ENCODE data around the gene ACVR2B. TPM values are rescaled to one million over a fixed set of nuclear protein-coding genes. Genes with fewer than 3 reads are reported as not detected.
A peak's percentile ranks its signal among the peaks of the same experiment; 100 is the strongest.
"Not testable (repeated sequence)": the region's sequence is repeated elsewhere in the genome, so short reads cannot be mapped to it uniquely, and the experiment has no call there.

ACVR2B gene
- total and polyA plus RNA-seq, 2 of the 13 experiments (the other 11 are each of a cell fraction or from before 2014, with no cell fraction given), result 10.0 to 12.7 TPM

DNA sequence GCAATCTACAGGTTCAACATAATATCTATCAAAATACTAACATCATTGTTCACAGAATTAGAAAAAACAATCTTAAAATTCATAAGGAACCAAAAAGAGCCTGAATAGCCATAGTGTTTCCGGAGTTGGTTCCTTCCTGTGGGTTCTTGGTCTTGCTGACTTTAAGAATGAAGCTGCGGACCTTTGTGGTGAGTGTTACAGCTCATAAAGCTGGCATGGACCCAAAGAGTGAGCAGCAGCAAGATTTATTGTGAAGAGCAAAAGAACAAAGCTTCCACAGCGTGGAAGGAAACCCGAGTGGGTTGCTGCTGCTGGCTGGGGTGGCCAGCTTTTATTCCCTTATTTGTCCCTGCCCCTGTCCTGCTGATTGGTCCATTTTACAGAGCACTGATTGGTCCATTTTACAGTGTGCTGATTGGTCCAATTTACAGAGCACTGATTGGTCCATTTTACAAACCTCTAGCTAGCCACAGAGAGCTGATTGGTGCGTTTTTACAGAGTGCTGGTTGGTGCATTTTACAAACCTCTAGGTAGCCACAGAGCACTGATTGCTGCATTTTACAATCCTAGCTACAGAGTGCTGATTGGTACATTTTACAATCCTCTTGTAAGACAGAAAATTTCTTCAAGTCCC is 15.1 kb upstream of the ACVR2B start:
- not testable (repeated sequence) for FAIRE-seq

GRCh38 chr3:38443205-38443604 is 10.5 kb upstream of the ACVR2B start:
- H3K27me3 ChIP-seq (ENCODE audit: control insufficient read depth in 1 of 2, insufficient read depth in 2 of 2, low read length in 2 of 2); ATAC-seq; BruUV-seq (replicated peaks); H3K36me3 ChIP-seq (replicated peaks in 1 of 2; ENCODE audit: control insufficient read depth in 1 of 2, insufficient read depth in 2 of 2, low read length in 2 of 2); intact Hi-C loops (cut with micrococcal nuclease; ENCODE audit: unreplicated experiment); FAIRE-seq; DNase-seq (ENCODE audit: low spot score); H3K9ac ChIP-seq (ENCODE audit: insufficient read depth, low read depth, low read length); CTCF ChIA-PET (ENCODE audit: low intra/inter-chr PET ratio, low total read pairs); H4K20me1 ChIP-seq (ENCODE audit: insufficient read depth, low read length); in situ Hi-C loops (cut with HindIII; ENCODE audit: extremely low pct_ligation_motif_present, low pct_unique_long_range_greater_than_20kb); H3K4me3 ChIP-seq (replicated peaks in 1 of 3; ENCODE audit: insufficient read depth in 1 of 3, low read depth in 2 of 3, low read length in 3 of 3); POLR2A ChIA-PET; H2AFZ ChIP-seq (ENCODE audit: low read length); H3K79me2 ChIP-seq (ENCODE audit: insufficient read depth, low read length); H3K27ac ChIP-seq (ENCODE audit: extremely low read length, insufficient read depth, low read length); H3K4me1 ChIP-seq (ENCODE audit: insufficient read depth, low read length); TF ChIP-seq SOX6 (IDR thresholded peaks at IDR 0.05): not testable (repeated sequence)
- H3K4me2 ChIP-seq (ENCODE audit: low read depth, low read length), result peak overlapping the region; percentile 7; the same call in 1 of the 2 replicates
- H3K9me3 ChIP-seq (ENCODE audit: low read length), result peaks cover 12% of the 10 kb centered on the region
- peak; percentile 32; the same call in 1 of the 2 replicates for TF ChIP-seq SALL1 (CRISPR knock-in tag; IDR thresholded peaks at IDR 0.05)
- peak; percentile 32; the same call in 1 of the 2 replicates for TF ChIP-seq ZNF652 (CRISPR knock-in tag; IDR thresholded peaks at IDR 0.05; ENCODE audit: borderline replicate concordance, low read depth)
- 0 out of 2 replicates have a peak, but pooled peaks have one; percentile 15 for TF ChIP-seq SOX6 (CRISPR knock-in tag; IDR thresholded peaks at IDR 0.05)
- 19% methylated on average over 3 of the region's 4 CpGs for WGBS (ENCODE audit: low lambda C conversion rate)

More for the DNA sequence above, 15.1 kb upstream of the ACVR2B start:
- intact Hi-C loops (cut with micrococcal nuclease; ENCODE audit: unreplicated experiment); H3K4me2 ChIP-seq (ENCODE audit: low read depth, low read length); BruUV-seq (replicated peaks); H3K79me2 ChIP-seq (ENCODE audit: insufficient read depth, low read length); POLR2A ChIA-PET; H3K36me3 ChIP-seq (replicated peaks in 1 of 2; ENCODE audit: control insufficient read depth in 1 of 2, insufficient read depth in 2 of 2, low read length in 2 of 2); H2AFZ ChIP-seq (ENCODE audit: low read length); H3K4me1 ChIP-seq (ENCODE audit: insufficient read depth, low read length); DNase-seq (ENCODE audit: low spot score); in situ Hi-C loops (cut with HindIII; ENCODE audit: extremely low pct_ligation_motif_present, low pct_unique_long_range_greater_than_20kb); H4K20me1 ChIP-seq (ENCODE audit: insufficient read depth, low read length); CTCF ChIA-PET (ENCODE audit: low intra/inter-chr PET ratio, low total read pairs); H3K4me3 ChIP-seq (replicated peaks in 1 of 3; ENCODE audit: insufficient read depth in 1 of 3, low read depth in 2 of 3, low read length in 3 of 3); H3K27me3 ChIP-seq (ENCODE audit: control insufficient read depth in 1 of 2, insufficient read depth in 2 of 2, low read length in 2 of 2); H3K27ac ChIP-seq (ENCODE audit: extremely low read length, insufficient read depth, low read length); ATAC-seq; H3K9ac ChIP-seq (ENCODE audit: insufficient read depth, low read depth, low read length): not testable (repeated sequence)
- peaks cover 52% of the 10 kb centered on the region for H3K9me3 ChIP-seq (ENCODE audit: low read length)
- 95% methylated on average over 5 of the region's 5 CpGs for WGBS (ENCODE audit: low lambda C conversion rate)

All from HepG2 (cell line).